Right atrium auricular region (tissue), 2 donors: Measurements from ENCODE around the gene HIPK4. TPM values are rescaled to one million over a fixed set of nuclear protein-coding genes. Genes with fewer than 3 reads are reported as not detected.

Experiments used
- DNase-seq: peaks from one replicate; pipeline ENCODE4 v3.0.0-alpha.2; 2019; ENCODE audit warnings: low spot score
- H3K27ac ChIP-seq, 2 donors: fragments of 200-600 bp; sonication (generic); 1 replicate in 1 of 2; 2 replicates in 1 of 2; pipeline ENCODE4 v1.5.1; 2016 to 2019
- H3K27me3 ChIP-seq, 2 donors: fragments of 200-600 bp; sonication (generic); one replicate each; pipeline versions ENCODE4 v1.5.1 to v1.6.0; 2017 to 2019
- H3K36me3 ChIP-seq: fragments of 200-600 bp; sonication (generic); one replicate; pipeline ENCODE4 v1.5.1; 2016
- H3K4me1 ChIP-seq, 2 donors: fragments of 200-600 bp; sonication (generic); one replicate each; pipeline versions ENCODE4 v1.5.1 to v1.6.0; 2017 to 2019
- H3K4me3 ChIP-seq, 2 donors: fragments of 200-600 bp; sonication (generic); 1 replicate in 1 of 2; 2 replicates in 1 of 2; pipeline ENCODE4 v1.5.1; 2017 to 2019; ENCODE audit warnings: mild to moderate bottlenecking in 1 of 2, moderate library complexity in 1 of 2
- H3K9me3 ChIP-seq, 2 donors: fragments of 200-600 bp; sonication (generic); one replicate each; pipeline ENCODE4 v1.5.1; 2019
- total RNA-seq, 2 donors: library from RNA; depleted of rRNA; stranded (reverse); fragments of >200 nt; gene quantifications; one replicate each; pipeline ENCODE4 v1.1.0, GENCODE V29; 2016
- TF ChIP-seq, protein P1 (sequence below), 2 donors: fragments of 200-600 bp; sonication (generic); IDR thresholded peaks; one replicate each; pipeline ENCODE4 v1.5.1; 2019; ENCODE audit warnings: antibody characterized with exemption in 2 of 2

The HIPK4 gene
- total RNA-seq, 2 donors from 2014 or later = 1.0 TPM; not detected in 1

DNA sequence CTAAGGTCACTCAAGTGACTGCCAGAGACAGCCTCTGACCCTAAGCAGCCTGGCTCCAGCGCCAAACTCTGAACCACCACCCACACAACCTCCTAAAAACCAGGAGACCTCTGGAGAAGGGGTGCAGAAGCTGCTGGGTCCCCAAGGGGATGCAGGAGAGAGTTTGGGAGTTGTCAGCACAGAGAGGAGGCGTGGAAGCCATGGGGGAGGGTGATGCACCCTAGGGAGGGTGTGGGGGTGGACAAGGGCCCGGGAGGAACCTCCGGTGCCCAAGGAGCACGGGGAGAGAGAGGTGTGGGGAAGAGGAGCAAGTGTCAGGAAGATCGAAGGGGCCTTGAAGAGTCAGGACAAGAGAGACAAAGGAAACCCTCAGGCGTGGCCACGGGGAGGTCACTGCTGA lies 2.1 kb upstream of the HIPK4 start:
- TF ChIP-seq, protein P1, sequence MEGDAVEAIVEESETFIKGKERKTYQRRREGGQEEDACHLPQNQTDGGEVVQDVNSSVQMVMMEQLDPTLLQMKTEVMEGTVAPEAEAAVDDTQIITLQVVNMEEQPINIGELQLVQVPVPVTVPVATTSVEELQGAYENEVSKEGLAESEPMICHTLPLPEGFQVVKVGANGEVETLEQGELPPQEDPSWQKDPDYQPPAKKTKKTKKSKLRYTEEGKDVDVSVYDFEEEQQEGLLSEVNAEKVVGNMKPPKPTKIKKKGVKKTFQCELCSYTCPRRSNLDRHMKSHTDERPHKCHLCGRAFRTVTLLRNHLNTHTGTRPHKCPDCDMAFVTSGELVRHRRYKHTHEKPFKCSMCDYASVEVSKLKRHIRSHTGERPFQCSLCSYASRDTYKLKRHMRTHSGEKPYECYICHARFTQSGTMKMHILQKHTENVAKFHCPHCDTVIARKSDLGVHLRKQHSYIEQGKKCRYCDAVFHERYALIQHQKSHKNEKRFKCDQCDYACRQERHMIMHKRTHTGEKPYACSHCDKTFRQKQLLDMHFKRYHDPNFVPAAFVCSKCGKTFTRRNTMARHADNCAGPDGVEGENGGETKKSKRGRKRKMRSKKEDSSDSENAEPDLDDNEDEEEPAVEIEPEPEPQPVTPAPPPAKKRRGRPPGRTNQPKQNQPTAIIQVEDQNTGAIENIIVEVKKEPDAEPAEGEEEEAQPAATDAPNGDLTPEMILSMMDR (IDR thresholded peaks at IDR 0.05) = no peak
- Histone ChIP-seq H3K27ac (no peak overlapping the region), H3K4me1 (no peaks in the 10 kb centered on the region), H3K36me3 (no peaks in the 10 kb centered on the region), H3K27me3 (no peaks in the 10 kb centered on the region), H3K9me3 (no peaks in the 10 kb centered on the region), H3K4me3 (no peak overlapping the region)
- DNase-seq = no peak

DNA sequence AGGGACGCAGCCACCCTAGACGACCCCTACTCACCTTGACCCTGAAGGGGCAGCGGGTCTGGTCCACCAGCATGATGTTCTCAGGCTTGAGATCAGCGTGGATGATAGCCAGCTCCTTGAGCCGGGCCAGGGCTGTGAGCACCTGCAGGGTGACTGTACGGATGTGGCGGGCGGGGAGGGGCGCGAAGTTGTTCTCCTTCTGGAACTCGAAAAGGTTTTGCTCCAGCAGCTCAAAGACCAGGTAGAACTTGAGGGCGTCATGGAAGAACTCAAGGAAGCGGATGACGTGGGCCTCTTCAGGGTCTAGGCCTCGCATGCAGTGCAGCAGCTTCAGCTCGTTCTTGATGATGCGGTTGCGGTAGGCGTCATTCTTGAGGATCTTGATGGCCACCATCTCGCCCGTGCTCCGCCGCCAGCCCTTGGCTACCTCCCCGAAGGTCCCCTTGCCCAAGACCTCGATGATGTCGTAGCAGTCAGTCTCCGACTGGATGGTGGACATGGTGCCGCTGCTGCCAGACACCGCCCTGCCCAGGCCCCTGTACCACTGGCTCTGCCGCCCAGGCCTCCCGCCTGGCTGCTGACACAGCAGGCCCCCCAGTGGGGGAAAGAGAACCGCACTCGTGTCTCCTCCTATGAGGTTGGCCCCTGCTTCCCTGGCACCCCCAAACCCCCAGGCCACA lies 437 bp downstream of the HIPK4 start:
- Histone ChIP-seq H3K4me3 (no peak overlapping the region), H3K4me1 (no peaks in the 10 kb centered on the region), H3K9me3 (no peaks in the 10 kb centered on the region), H3K27me3 (no peaks in the 10 kb centered on the region), H3K27ac (no peak overlapping the region), H3K36me3 (no peaks in the 10 kb centered on the region)
- TF ChIP-seq, protein P1 (IDR thresholded peaks at IDR 0.05) = no peak
- DNase-seq = no peak

DNA sequence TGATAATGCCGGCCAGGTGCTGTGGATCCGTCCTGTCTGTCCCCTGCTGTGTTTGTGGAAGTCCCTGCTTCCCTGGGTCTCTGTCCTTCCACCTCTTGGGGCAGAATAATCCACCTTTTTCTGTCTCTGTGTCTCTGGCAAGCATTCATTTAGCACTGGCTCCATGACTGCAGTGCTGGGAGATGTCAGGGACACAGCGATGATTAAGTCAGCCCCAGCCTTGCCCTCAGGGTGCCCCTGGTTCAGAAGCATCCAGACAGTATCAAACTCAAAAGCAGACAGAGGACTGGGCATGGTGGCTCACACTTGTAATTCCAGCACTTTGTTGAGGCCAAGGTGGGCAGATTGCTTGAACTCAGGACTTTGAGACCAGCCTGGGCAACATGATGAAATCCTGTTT lies 1.5 kb downstream of the HIPK4 start:
- Histone ChIP-seq H3K9me3 (no peaks in the 10 kb centered on the region), H3K4me1 (no peaks in the 10 kb centered on the region), H3K4me3 (no peak overlapping the region), H3K27me3 (no peaks in the 10 kb centered on the region), H3K36me3 (no peaks in the 10 kb centered on the region), H3K27ac (no peak overlapping the region)
- DNase-seq = no peak
- TF ChIP-seq, protein P1 (IDR thresholded peaks at IDR 0.05) = no peak

DNA sequence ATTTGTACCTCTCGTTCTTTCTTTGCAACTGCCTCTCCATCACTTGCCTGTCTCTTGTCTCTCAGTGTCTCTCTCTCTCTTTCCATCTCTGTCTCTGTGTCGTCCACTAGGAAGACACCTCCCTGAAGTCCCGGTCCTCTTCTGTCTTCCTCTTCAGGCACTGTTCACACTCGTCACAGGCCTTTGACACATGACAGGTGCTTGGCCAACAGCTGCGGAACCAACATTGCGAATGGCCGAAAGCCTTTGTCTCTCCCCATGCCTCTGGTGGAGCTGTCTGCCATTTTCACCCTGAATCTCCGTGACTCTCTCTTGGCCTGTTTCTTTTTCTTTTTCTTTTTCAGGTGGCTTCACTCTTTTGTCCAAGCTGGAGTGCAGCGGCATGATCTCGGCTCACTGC lies 2.8 kb downstream of the HIPK4 start:
- no peaks in the 10 kb centered on the region for H3K4me1 ChIP-seq
- H3K27ac ChIP-seq = no peak overlapping the region
- no peaks in the 10 kb centered on the region for H3K27me3 ChIP-seq
- no peak overlapping the region for H3K4me3 ChIP-seq
- TF ChIP-seq, protein P1 (IDR thresholded peaks at IDR 0.05) = no peak
- H3K36me3 ChIP-seq = no peaks in the 10 kb centered on the region
- H3K9me3 ChIP-seq = no peaks in the 10 kb centered on the region
- no peak for DNase-seq

DNA sequence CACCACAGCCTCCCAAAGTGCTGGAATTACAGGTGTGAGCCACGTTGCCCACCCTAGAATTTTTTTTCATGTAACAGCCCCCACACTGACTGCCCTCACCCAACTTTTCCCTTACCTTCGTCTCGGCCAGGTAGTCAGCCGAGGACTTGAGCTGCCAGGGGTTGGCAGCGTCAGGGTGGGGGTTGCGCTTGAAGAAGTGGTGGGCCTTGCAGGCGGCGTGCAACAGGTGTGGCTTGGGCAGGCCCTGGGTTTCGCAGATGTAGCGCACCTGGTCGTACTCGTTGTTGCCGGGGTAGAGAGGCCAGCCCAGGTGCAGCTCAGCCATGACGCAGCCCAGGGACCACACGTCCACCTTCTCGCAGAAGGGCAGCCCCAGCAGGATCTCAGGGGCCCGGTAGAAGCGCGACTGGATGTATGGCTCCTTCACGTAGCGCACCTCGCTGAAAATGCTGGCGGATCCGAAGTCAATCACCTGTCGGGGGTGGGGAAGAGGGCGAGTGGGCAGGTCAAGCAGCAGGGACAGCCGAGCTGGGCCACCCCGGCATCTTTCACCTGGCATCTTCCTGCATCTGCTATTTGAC lies 6.2 kb downstream of the HIPK4 start:
- TF ChIP-seq, protein P1 (IDR thresholded peaks at IDR 0.05) = no peak
- Histone ChIP-seq H3K4me3 (no peak overlapping the region), H3K36me3 (no peaks in the 10 kb centered on the region), H3K27me3 (no peaks in the 10 kb centered on the region), H3K27ac (no peak overlapping the region), H3K4me1 (no peaks in the 10 kb centered on the region), H3K9me3 (no peaks in the 10 kb centered on the region)
- DNase-seq = no peak

DNA sequence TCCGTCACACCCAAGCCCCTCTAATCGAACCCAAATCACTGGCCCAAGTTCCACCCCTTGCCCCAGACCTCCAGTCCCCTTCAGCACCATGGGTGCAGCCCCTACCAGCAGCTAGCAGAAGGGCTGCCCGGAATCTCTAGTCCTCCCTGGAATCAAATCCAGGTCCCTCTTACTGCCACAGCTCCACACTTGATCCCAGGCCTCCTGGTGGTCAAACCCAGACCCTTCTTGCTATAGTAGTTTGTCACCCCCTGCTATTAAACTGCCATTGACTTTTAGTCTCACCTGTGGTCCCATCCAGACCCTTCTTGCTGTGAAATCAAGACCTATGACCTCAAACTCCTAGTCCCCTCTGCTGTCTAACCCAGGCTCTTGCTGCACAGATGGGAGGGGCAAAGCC lies 8.7 kb downstream of the HIPK4 start:
- Histone ChIP-seq H3K27me3 (no peaks in the 10 kb centered on the region), H3K27ac (no peak overlapping the region), H3K36me3 (peaks cover 4% of the 10 kb centered on the region), H3K4me3 (no peak overlapping the region), H3K4me1 (no peaks in the 10 kb centered on the region), H3K9me3 (no peaks in the 10 kb centered on the region)
- TF ChIP-seq, protein P1 (IDR thresholded peaks at IDR 0.05) = no peak
- no peak for DNase-seq
